ENCODE data around the gene PPP2R2D.

The PPP2R2D gene

DNA sequence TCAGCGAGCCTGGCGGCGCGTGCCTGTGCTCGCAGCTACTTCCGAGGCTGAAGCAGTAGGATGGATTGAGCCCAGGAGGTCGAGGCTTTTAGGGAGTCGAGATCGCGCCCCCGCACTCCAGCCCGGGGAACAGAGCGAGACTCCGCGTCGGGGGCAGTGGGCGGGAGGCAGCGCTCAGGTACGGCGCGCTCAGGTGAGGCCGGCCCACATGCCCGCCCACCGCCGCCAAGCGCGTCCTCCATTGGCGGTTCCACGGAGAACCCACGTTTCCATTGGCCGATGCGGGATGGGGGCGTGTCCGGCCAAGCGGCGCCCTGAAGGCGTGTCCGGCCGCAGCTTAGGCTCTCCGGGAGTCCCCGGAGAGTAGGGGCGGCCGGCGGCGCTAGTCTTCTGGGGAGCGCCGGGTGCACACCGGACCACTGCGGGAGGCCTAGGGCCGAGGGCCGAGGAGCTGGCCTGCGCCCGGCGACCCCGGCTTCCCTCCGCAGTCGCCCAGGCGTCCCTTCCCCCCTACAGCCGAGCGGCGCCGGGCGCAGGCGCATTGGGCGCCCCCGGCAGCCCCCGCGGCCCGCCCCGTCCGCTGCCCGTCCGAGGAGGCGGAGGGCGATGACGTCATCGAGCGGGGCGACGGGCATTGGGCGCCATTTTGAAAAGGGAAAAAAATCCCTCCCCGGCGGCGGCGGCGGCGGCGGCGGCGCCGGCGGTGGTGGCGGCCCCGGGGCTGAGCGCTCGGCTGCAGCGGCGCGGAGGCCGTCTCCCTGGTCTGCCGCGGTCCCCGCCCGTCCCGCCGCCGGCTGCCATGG lies at the start of gene PPP2R2D:
Gene PPP2R2D, plus strand, starts transcription at position 659 of the 803 bp plus-strand sequence. Its CDS starts 141 bp downstream, at position 800.
- Histone ChIP-seq H3K4me3 (peak within 1 kb of the TSS; percentile 80), H3K9me3 (ENCODE audit: low read depth, low read length) (no peaks in the 10 kb centered on the region), H3K27ac (no peak within 1 kb of the TSS), H3K9ac (ENCODE audit: insufficient read length) (peak within 1 kb of the TSS; percentile 80), H3K36me3 (ENCODE audit: insufficient read depth, low read length) (no peaks in the 10 kb centered on the region)
- no peak for DNase-seq (ENCODE audit: low read depth, low spot score)
- no peak for TF ChIP-seq EZH2 (IDR thresholded peaks at IDR 0.05)

DNA sequence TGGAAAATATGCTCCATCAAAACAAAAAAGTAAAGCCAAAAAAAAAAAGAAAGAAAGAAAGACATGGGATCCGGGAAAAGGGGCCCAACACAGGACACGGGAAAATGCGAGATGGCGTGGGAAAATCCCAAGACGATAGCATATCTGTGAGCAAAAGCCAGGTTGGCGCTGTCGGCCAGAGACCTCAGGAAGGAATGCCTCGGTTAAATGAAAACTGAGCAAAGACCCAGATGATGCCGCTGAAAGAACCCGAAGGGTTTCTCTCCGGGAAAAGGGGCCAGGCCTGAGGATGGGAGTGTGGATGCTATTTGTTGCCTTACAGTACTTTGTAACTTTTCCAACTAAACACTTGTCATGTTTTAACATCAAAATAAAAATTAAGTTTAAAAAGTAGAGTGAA lies 49.5 kb upstream of the PPP2R2D start:
- H3K9me3 ChIP-seq (ENCODE audit: low read depth, low read length) = no peaks in the 10 kb centered on the region
- TF ChIP-seq FOXP2 (optimal IDR thresholded peaks at IDR 0.05; ENCODE audit: control extremely low read depth, extremely low read length, insufficient read depth) = no peak
- no peak for TF ChIP-seq EZH2 (IDR thresholded peaks at IDR 0.05)
- TF ChIP-seq POLR2AphosphoS5 (IDR thresholded peaks at IDR 0.05; ENCODE audit: borderline replicate concordance, low read depth, low read length) = no peak

GRCh38 chr10:131852176-131852822 lies 48.5 kb upstream of the PPP2R2D start:
- no peaks in the 10 kb centered on the region for H3K9me3 ChIP-seq (ENCODE audit: low read depth, low read length)
- no peak for DNase-seq (ENCODE audit: low read depth, low spot score)
- H3K4me3 ChIP-seq = no peak overlapping the region
- H3K27ac ChIP-seq = no peak overlapping the region
- TF ChIP-seq FOXP2 (optimal IDR thresholded peaks at IDR 0.05; ENCODE audit: control extremely low read depth, extremely low read length, insufficient read depth) (no peak), POLR2AphosphoS5 (IDR thresholded peaks at IDR 0.05; ENCODE audit: borderline replicate concordance, low read depth, low read length) (no peak), EZH2 (IDR thresholded peaks at IDR 0.05) (no peak)
- no peak overlapping the region for H3K9ac ChIP-seq (ENCODE audit: insufficient read length)
- H3K36me3 ChIP-seq (ENCODE audit: insufficient read depth, low read length) = no peaks in the 10 kb centered on the region

More for the DNA sequence above, 49.5 kb upstream of the PPP2R2D start:
- DNase-seq (ENCODE audit: low read depth, low spot score) = no peak
- Histone ChIP-seq H3K4me3 (no peak overlapping the region), H3K9ac (ENCODE audit: insufficient read length) (no peak overlapping the region), H3K36me3 (ENCODE audit: insufficient read depth, low read length) (no peaks in the 10 kb centered on the region), H3K27ac (no peak overlapping the region)

- H3K4me3 ChIP-seq = no peak overlapping the region
- no peak for TF ChIP-seq POLR2AphosphoS5 (IDR thresholded peaks at IDR 0.05; ENCODE audit: borderline replicate concordance, low read depth, low read length)
- no peak for TF ChIP-seq FOXP2 (optimal IDR thresholded peaks at IDR 0.05; ENCODE audit: control extremely low read depth, extremely low read length, insufficient read depth)
- no peak for TF ChIP-seq EZH2 (IDR thresholded peaks at IDR 0.05)
- no peak for DNase-seq (ENCODE audit: low read depth, low spot score)
- H3K27ac ChIP-seq = no peak overlapping the region
- no peaks in the 10 kb centered on the region for H3K9me3 ChIP-seq (ENCODE audit: low read depth, low read length)
- no peaks in the 10 kb centered on the region for H3K36me3 ChIP-seq (ENCODE audit: insufficient read depth, low read length)
- H3K9ac ChIP-seq (ENCODE audit: insufficient read length) = no peak overlapping the region
These were observed 47.8 kb upstream of the PPP2R2D start for GRCh38 chr10:131852823-131853609.

DNA sequence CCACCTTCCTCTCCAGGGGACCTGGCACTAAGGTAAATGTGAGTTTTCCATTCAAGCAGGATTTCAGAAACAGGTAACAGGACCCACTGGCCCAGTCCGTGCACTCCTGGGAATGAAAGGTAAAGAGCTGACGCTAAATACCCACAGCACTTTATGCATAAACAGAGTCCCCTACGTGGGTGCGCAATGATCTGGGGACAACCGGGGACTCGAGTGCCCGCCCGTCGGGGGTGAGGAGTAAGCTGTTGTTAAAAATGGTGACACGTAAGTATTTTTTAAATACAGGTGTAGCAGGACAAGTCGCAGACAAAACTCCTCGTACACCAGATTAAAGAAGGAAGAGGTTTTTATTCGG lies 47.2 kb upstream of the PPP2R2D start:
- Histone ChIP-seq H3K27ac (no peak overlapping the region), H3K9me3 (ENCODE audit: low read depth, low read length) (no peaks in the 10 kb centered on the region), H3K36me3 (ENCODE audit: insufficient read depth, low read length) (no peaks in the 10 kb centered on the region), H3K4me3 (no peak overlapping the region), H3K9ac (ENCODE audit: insufficient read length) (no peak overlapping the region)
- TF ChIP-seq EZH2 (IDR thresholded peaks at IDR 0.05) (no peak), FOXP2 (optimal IDR thresholded peaks at IDR 0.05; ENCODE audit: control extremely low read depth, extremely low read length, insufficient read depth) (no peak), POLR2AphosphoS5 (IDR thresholded peaks at IDR 0.05; ENCODE audit: borderline replicate concordance, low read depth, low read length) (no peak)
- DNase-seq (ENCODE audit: low read depth, low spot score) = no peak

DNA sequence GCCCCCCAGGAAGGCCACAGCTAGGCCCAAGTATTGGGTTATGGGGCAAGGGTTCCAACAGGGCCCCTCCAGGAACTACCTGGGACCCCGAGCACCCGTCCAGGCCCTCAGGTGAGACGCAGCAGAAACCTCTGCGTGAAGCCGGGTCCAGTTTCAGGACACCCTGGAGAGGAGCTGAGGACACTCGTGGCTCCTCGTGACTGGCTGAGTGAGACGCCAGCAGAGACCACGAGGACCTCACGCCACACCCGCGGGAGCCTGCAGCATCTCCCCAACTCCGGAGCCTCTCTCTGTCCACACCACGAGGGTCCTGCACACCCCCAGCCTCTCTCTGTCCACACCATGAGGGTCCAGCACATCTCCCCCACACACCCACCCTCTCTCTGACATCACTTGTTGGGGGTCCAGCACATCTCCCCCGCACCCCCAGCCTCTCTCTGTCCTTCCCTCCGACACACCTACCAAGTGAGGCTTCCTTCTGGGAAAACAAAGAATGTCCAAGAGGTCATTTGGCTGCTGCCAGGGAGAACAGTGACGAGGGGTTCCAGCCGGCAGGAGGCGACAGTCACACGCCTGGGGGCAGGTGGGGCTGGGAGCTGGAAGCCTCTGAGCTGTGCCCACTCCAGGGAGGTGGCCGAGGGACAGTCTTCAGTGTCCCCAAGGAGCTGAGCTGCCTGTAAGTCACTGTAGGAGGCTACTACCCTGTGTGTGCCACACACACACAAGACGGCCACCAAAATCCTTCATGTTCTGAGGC lies 46.1 kb upstream of the PPP2R2D start:
- no peak overlapping the region for H3K9ac ChIP-seq (ENCODE audit: insufficient read length)
- H3K9me3 ChIP-seq (ENCODE audit: low read depth, low read length) = no peaks in the 10 kb centered on the region
- H3K27ac ChIP-seq = no peak overlapping the region
- TF ChIP-seq EZH2 (IDR thresholded peaks at IDR 0.05) (no peak), POLR2AphosphoS5 (IDR thresholded peaks at IDR 0.05; ENCODE audit: borderline replicate concordance, low read depth, low read length) (no peak), FOXP2 (optimal IDR thresholded peaks at IDR 0.05; ENCODE audit: control extremely low read depth, extremely low read length, insufficient read depth) (no peak)
- DNase-seq (ENCODE audit: low read depth, low spot score) = no peak
- H3K4me3 ChIP-seq = no peak overlapping the region
- no peaks in the 10 kb centered on the region for H3K36me3 ChIP-seq (ENCODE audit: insufficient read depth, low read length)

GRCh38 chr10:131855461-131856401 lies 45.1 kb upstream of the PPP2R2D start:
- Histone ChIP-seq H3K4me3 (no peak overlapping the region), H3K9me3 (ENCODE audit: low read depth, low read length) (no peaks in the 10 kb centered on the region), H3K9ac (ENCODE audit: insufficient read length) (no peak overlapping the region), H3K27ac (no peak overlapping the region), H3K36me3 (ENCODE audit: insufficient read depth, low read length) (no peaks in the 10 kb centered on the region)
- no peak for TF ChIP-seq POLR2AphosphoS5 (IDR thresholded peaks at IDR 0.05; ENCODE audit: borderline replicate concordance, low read depth, low read length)
- TF ChIP-seq FOXP2 (optimal IDR thresholded peaks at IDR 0.05; ENCODE audit: control extremely low read depth, extremely low read length, insufficient read depth) = no peak
- no peak for DNase-seq (ENCODE audit: low read depth, low spot score)
